Stimulated activated CD4-positive, alpha-beta T cell treated with anti-CD3 and anti-CD28 coated beads, Interleukin-1b, Interleukin-23, amount 100 ng/mL, for 4 hours (primary cell): ENCODE measurements around the gene TTC27.
"Not testable (repeated sequence)": the region's sequence is repeated elsewhere in the genome, so short reads cannot be mapped to it uniquely, and the experiment has no call there.

Experiments used
- DNase-seq, 2 donors: peaks; one replicate each; pipeline ENCODE4 v3.0.0-alpha.2; 2020; ENCODE audit warnings: low read depth in 2 of 2

Gene TTC27

GRCh38 chr2:32719933-32720716 lies 92.3 kb downstream of the TTC27 start:
- DNase-seq = no peak

- DNase-seq = no peak
These were observed 92.9 kb downstream of the TTC27 start for GRCh38 chr2:32720771-32721170.

GRCh38 chr2:32721376-32721775 lies 93.5 kb downstream of the TTC27 start:
- DNase-seq = no peak

- DNase-seq = no peak
These were observed 95.7 kb downstream of the TTC27 start for GRCh38 chr2:32723467-32724079.

- not testable (repeated sequence) for DNase-seq
These were observed 98.8 kb downstream of the TTC27 start for GRCh38 chr2:32726678-32727077.

- no peak for DNase-seq
These were observed 99.3 kb downstream of the TTC27 start for GRCh38 chr2:32727157-32727556.

GRCh38 chr2:32730958-32731357 lies 103.1 kb downstream of the TTC27 start:
- DNase-seq = not testable (repeated sequence)

GRCh38 chr2:32732120-32732519 lies 104.3 kb downstream of the TTC27 start:
- DNase-seq = no peak

- no peak for DNase-seq
These were observed 105.1 kb downstream of the TTC27 start for GRCh38 chr2:32732912-32733472.

- DNase-seq = no peak
These were observed 107.5 kb downstream of the TTC27 start for GRCh38 chr2:32735348-32735747.

- no peak for DNase-seq
These were observed 111.1 kb downstream of the TTC27 start for GRCh38 chr2:32738939-32739338.

- no peak for DNase-seq
These were observed 111.8 kb downstream of the TTC27 start for GRCh38 chr2:32739664-32740063.

GRCh38 chr2:32741575-32741974 lies 113.7 kb downstream of the TTC27 start:
- no peak for DNase-seq

GRCh38 chr2:32742376-32742775 lies 114.5 kb downstream of the TTC27 start:
- no peak for DNase-seq

- no peak for DNase-seq
These were observed 115.8 kb downstream of the TTC27 start for GRCh38 chr2:32743480-32744236.

- DNase-seq = no peak
These were observed 117.3 kb downstream of the TTC27 start for GRCh38 chr2:32745191-32745590.

- DNase-seq = no peak
These were observed 117.8 kb downstream of the TTC27 start for GRCh38 chr2:32745675-32746074.

GRCh38 chr2:32746669-32747068 lies 118.8 kb downstream of the TTC27 start:
- no peak for DNase-seq

GRCh38 chr2:32748158-32748557 lies 120.3 kb downstream of the TTC27 start:
- DNase-seq = no peak

- DNase-seq = no peak
These were observed 123.0 kb downstream of the TTC27 start for GRCh38 chr2:32750880-32751279.

- DNase-seq = no peak
These were observed 124.4 kb downstream of the TTC27 start for GRCh38 chr2:32752205-32752604.

GRCh38 chr2:32752952-32753351 lies 125.1 kb downstream of the TTC27 start:
- no peak for DNase-seq
